ENCODE data around the gene SEMA4F. TPM values are rescaled to one million over a fixed set of nuclear protein-coding genes. Genes with fewer than 3 reads are reported as not detected.
A peak's percentile ranks its signal among the peaks of the same experiment; 100 is the strongest.

The SEMA4F gene
- polyA plus RNA-seq, 1 experiment: 10.2 TPM

GRCh38 chr2:74646834-74647482 is 7.1 kb upstream of the SEMA4F start:
- CTCF ChIA-PET: no interaction called here
- no peaks in the 10 kb centered on the region for H3K36me3 ChIP-seq (ENCODE audit: control insufficient read depth, insufficient read depth, low read length)
- peaks cover 2% of the 10 kb centered on the region; the same call in 1 of the 2 replicates for H3K27me3 ChIP-seq (ENCODE audit: control insufficient read depth, insufficient read depth, low read length)
- POLR2A ChIA-PET: no interaction called here
- no peak for DNase-seq (ENCODE audit: low read depth)
- H3K4me3 ChIP-seq (ENCODE audit: low read depth, low read length): no peak overlapping the region
- no peak for TF ChIP-seq CTCF (IDR thresholded peaks at IDR 0.05; ENCODE audit: insufficient read depth, low read depth, low read length)

- CTCF ChIA-PET: interaction anchor here (1.2 kb wide), 1 partner anchor 17 kb away, joined by 4 read pairs; no protein-coding TSS in a partner anchor
- no peak for DNase-seq (ENCODE audit: low read depth)
- no peak for TF ChIP-seq CTCF (IDR thresholded peaks at IDR 0.05; ENCODE audit: insufficient read depth, low read depth, low read length)
- Histone ChIP-seq H3K4me3 (ENCODE audit: low read depth, low read length) (peak within 1 kb of the TSS; percentile 24), H3K36me3 (ENCODE audit: control insufficient read depth, insufficient read depth, low read length) (no peaks in the 10 kb centered on the region), H3K27me3 (ENCODE audit: control insufficient read depth, insufficient read depth, low read length) (peaks cover 2% of the 10 kb centered on the region; the same call in 1 of the 2 replicates)
- POLR2A ChIA-PET: no interaction called here
These were observed 6.0 kb upstream of the SEMA4F start, which contains the start of gene M1AP for GRCh38 chr2:74648009-74648443. Gene M1AP, minus strand, starts transcription at chr2:74648330. Its CDS starts 8,055 bp downstream, at chr2:74640275.

GRCh38 chr2:74653589-74653984 is 460 bp upstream of the SEMA4F start:
- ChIA-PET CTCF (interaction anchor here (0.9 kb wide), 1 partner anchor 9 kb away, joined by 3 read pairs; no protein-coding TSS in a partner anchor), POLR2A (no interaction called here)
- TF ChIP-seq CTCF (IDR thresholded peaks at IDR 0.05; ENCODE audit: insufficient read depth, low read depth, low read length): no peak
- no peaks in the 10 kb centered on the region for H3K27me3 ChIP-seq (ENCODE audit: control insufficient read depth, insufficient read depth, low read length)
- no peaks in the 10 kb centered on the region; the same call in 1 of the 2 replicates for H3K36me3 ChIP-seq (ENCODE audit: control insufficient read depth, insufficient read depth, low read length)
- DNase-seq (ENCODE audit: low read depth): no peak
- peak overlapping the region; percentile 76 for H3K4me3 ChIP-seq (ENCODE audit: low read depth, low read length)

GRCh38 chr2:74655579-74655978 is 1.5 kb downstream of the SEMA4F start:
- H3K27me3 ChIP-seq (ENCODE audit: control insufficient read depth, insufficient read depth, low read length): no peaks in the 10 kb centered on the region
- DNase-seq (ENCODE audit: low read depth): no peak
- no peak for TF ChIP-seq CTCF (IDR thresholded peaks at IDR 0.05; ENCODE audit: insufficient read depth, low read depth, low read length)
- no peaks in the 10 kb centered on the region; the same call in 1 of the 2 replicates for H3K36me3 ChIP-seq (ENCODE audit: control insufficient read depth, insufficient read depth, low read length)
- H3K4me3 ChIP-seq (ENCODE audit: low read depth, low read length): no peak overlapping the region
- POLR2A ChIA-PET: no interaction called here
- CTCF ChIA-PET: interaction anchor here (1.1 kb wide), 1 partner anchor 17 kb away, joined by 3 read pairs; no protein-coding TSS in a partner anchor

GRCh38 chr2:74658516-74658915 is 4.5 kb downstream of the SEMA4F start:
- Histone ChIP-seq H3K27me3 (ENCODE audit: control insufficient read depth, insufficient read depth, low read length) (no peaks in the 10 kb centered on the region), H3K36me3 (ENCODE audit: control insufficient read depth, insufficient read depth, low read length) (no peaks in the 10 kb centered on the region; the same call in 1 of the 2 replicates), H3K4me3 (ENCODE audit: low read depth, low read length) (no peak overlapping the region)
- TF ChIP-seq CTCF (IDR thresholded peaks at IDR 0.05; ENCODE audit: insufficient read depth, low read depth, low read length): no peak
- ChIA-PET CTCF (interaction anchor here (1.4 to 2.1 kb wide), 2 partner anchors 17 to 33 kb away, joined by 3 to 6 read pairs; no protein-coding TSS in a partner anchor), POLR2A (no interaction called here)
- peak; percentile 47 for DNase-seq (ENCODE audit: low read depth)

Measured in BJ (cell line).